ENCODE measurements around the gene ROCK1.

GRCh38 chr18:21117409-21118131 is 6.0 kb upstream of the ROCK1 start:
- peak in 1 of 4 donors; percentile 37 for TF ChIP-seq POLR2A (IDR thresholded peaks at IDR 0.05)
- TF ChIP-seq CTCF (IDR thresholded peaks at IDR 0.05), result no peak
- no peak for TF ChIP-seq EP300 (IDR thresholded peaks at IDR 0.05)
